ENCODE results near the gene USHBP1. TPM values are rescaled to one million over a fixed set of nuclear protein-coding genes. Genes with fewer than 3 reads are reported as not detected.

Gene USHBP1
- total and polyA plus RNA-seq, 2 of the 13 experiments (the other 11 are each of a cell fraction or from before 2014, with no cell fraction given) = 0.15 to 1.5 TPM

GRCh38 chr19:17303167-17303939 lies 38.8 kb upstream of the USHBP1 start, which contains the start of gene ABHD8 (continued):
- TF ChIP-seq ZNF142 (CRISPR knock-in tag; IDR thresholded peaks at IDR 0.05) (peak; percentile 98), NFIC (IDR thresholded peaks at IDR 0.05; ENCODE audit: low read length) (no peak), CEBPZ (IDR thresholded peaks at IDR 0.05; ENCODE audit: low read length) (no peak), TBX3 (IDR thresholded peaks at IDR 0.05; ENCODE audit: borderline replicate concordance) (no peak), FOXO1 (CRISPR knock-in tag; IDR thresholded peaks at IDR 0.05) (peak; percentile 65; the same call in 1 of the 2 replicates), TFAP4 (IDR thresholded peaks at IDR 0.05; ENCODE audit: borderline replicate concordance, low read depth) (peak; percentile 53; the same call in 1 of the 2 replicates), ZNF251 (CRISPR knock-in tag; IDR thresholded peaks at IDR 0.05) (no peak), ZNF224 (CRISPR knock-in tag; IDR thresholded peaks at IDR 0.05) (no peak), HES4 (CRISPR knock-in tag; IDR thresholded peaks at IDR 0.05; ENCODE audit: borderline replicate concordance) (no peak), SYNCRIP (IDR thresholded peaks at IDR 0.05; ENCODE audit: insufficient read depth, low read depth, low read length) (no peak), ZFP90 (CRISPR knock-in tag; IDR thresholded peaks at IDR 0.05; ENCODE audit: borderline replicate concordance) (no peak), KLF15 (CRISPR knock-in tag; IDR thresholded peaks at IDR 0.05; ENCODE audit: borderline replicate concordance) (no peak), HDAC6 (IDR thresholded peaks at IDR 0.05; ENCODE audit: low read depth, low read length) (no peak), ZNF775 (CRISPR knock-in tag; IDR thresholded peaks at IDR 0.05; ENCODE audit: borderline replicate concordance) (no peak), NR2F1 (CRISPR knock-in tag; IDR thresholded peaks at IDR 0.05) (peak; percentile 26 to 69; a peak in 2 of 4 replicates), ZBTB42 (CRISPR knock-in tag; IDR thresholded peaks at IDR 0.05) (0 out of 2 replicates have a peak, but pooled peaks have one; percentile 38), ZNF34 (CRISPR knock-in tag; IDR thresholded peaks at IDR 0.05; ENCODE audit: borderline replicate concordance) (no peak)

Data from HepG2 (cell line).